22Rv1 (cell line): Measurements from ENCODE around the gene DDR1.

ENCODE experiments used
- CTCF ChIP-seq: fragments of 450-650 bp; IDR thresholded peaks from 2 replicates; pipeline ENCODE4 v1.5.1; 2017; ENCODE audit warnings: mild to moderate bottlenecking
- ZFX ChIP-seq: fragments of 450-650 bp; IDR thresholded peaks from 2 replicates; pipeline ENCODE4 v1.6.1; 2017; ENCODE audit warnings: antibody characterized with exemption, borderline replicate concordance

DNA sequence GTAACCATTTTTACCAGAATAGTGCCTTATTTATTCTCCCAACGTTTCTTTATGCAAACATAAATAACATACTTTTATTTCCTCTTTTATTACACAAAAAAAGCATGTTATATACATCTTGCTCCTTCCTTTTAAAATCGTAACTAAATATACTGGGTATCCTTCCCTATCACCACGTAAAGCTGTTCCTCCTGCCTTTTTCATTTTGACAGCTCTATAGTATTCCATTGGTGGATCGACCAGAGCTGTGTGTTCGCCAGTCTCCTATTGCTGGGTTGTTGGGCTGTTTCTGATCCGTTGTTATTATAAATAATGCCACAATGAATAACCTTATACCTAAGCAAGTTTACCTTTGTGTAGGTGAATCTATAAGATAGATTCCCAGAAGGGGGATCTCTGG lies 46.9 kb upstream of the DDR1 start:
- TF ChIP-seq CTCF (no peak), ZFX (no peak)
